ENCODE results near the gene RELN.

DNA sequence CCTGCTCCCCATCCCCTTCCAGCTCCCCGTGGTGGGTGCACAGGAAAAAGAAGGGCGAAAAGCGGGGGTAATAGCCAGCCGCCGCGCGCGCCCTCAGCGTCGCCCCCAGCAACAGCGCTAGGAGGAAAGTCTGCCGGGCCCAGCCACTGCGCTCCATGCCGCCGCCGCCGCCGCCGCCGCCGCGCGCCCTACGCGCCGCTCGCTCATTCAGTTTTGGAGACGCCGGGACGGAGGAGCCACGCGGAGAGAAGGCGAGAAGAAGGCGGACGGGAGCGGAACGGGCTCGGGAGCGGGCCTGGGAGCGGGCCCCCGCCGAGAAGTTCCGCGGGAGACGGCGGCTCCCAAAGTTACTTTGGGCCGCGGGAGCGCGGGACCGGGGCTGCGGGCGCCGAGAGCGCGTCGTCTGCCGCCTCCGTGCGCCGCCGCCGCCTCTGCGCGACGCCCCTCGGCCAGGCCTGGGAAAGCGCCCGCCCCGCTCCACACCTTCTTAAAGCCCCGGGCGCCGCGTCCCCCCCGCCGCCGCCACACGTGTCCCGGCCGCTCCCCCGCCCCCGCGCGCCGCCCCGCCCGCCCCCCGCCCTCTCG is at the start of gene RELN:
- TF ChIP-seq, protein P1, sequence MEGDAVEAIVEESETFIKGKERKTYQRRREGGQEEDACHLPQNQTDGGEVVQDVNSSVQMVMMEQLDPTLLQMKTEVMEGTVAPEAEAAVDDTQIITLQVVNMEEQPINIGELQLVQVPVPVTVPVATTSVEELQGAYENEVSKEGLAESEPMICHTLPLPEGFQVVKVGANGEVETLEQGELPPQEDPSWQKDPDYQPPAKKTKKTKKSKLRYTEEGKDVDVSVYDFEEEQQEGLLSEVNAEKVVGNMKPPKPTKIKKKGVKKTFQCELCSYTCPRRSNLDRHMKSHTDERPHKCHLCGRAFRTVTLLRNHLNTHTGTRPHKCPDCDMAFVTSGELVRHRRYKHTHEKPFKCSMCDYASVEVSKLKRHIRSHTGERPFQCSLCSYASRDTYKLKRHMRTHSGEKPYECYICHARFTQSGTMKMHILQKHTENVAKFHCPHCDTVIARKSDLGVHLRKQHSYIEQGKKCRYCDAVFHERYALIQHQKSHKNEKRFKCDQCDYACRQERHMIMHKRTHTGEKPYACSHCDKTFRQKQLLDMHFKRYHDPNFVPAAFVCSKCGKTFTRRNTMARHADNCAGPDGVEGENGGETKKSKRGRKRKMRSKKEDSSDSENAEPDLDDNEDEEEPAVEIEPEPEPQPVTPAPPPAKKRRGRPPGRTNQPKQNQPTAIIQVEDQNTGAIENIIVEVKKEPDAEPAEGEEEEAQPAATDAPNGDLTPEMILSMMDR (IDR thresholded peaks at IDR 0.05), result no peak
- no peak for TF ChIP-seq POLR2AphosphoS5 (IDR thresholded peaks at IDR 0.05)
